HS-27A (cell line): Measurements from ENCODE around the gene SIPA1L3.

Experiments used
- DNase-seq: peaks from one replicate; pipeline ENCODE4 v3.0.0-alpha.2; 2012; ENCODE audit warnings: low read depth, missing footprints

The SIPA1L3 gene

DNA sequence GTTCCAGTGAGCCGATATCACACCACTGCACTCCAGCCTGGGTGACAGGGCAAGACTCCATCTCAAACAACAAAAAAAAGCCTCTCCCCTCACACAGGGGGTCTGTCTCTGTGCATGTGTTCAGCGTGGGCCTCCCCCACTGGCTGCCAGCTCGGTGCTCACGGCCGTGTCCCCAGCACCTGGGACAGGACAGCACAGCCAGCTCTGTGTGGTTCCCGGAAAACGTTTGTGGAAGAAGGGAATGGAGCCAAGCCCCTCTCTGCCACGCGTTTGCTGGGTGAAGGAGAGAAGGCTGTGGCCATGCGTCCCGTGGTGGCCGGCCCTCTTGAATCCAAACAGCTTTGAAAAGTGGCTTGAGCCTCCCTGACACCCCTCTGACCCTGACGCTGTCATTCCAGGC, 284.7 kb downstream of the SIPA1L3 start:
- no peak for DNase-seq

DNA sequence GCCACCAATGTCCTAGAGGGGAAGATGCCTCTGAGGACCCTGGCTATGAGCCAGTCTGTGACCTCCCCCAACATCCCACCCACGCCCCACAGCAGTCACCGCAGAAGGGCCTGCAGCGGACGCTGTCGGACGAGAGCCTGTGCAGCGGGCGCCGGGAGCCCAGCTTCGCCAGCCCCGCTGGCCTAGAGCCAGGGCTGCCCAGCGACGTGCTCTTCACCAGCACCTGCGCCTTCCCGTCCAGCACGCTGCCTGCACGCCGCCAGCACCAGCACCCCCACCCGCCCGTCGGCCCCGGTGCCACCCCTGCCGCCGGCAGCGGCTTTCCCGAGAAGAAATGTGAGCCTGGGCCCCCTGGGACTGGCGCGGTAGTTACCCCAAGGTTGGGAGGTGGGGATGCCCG, 286.4 kb downstream of the SIPA1L3 start:
- no peak for DNase-seq

DNA sequence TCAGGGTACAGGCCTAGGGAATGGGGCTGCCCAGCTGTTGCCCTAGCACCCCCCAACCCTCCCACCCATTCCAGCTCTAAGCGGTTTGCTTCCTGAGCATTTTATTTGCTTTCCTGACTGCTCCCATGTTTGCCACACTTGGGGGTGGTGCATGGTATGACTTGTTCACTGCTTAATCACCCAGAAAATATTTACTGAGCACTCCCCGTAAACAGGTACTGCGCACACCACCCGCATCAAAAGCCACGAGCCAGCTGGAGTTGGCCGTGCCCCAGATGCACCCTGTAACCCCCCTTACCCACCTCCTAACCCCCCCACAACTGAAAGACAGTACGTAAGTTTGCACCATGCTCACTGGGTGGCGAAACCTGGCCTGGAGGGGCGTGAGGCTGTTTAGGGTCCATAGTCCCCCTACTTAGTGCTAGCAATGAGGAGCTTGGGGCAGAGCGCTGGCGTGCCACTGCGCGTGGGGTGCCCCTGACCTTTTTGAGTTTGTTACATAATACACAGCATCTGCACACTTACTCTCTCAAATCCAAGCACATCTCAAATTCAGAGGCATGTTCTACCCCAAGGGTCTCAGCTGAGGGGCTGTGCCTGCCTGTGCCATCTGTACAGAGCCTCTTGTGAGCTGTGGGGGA, 287.2 kb downstream of the SIPA1L3 start:
- no peak for DNase-seq

DNA sequence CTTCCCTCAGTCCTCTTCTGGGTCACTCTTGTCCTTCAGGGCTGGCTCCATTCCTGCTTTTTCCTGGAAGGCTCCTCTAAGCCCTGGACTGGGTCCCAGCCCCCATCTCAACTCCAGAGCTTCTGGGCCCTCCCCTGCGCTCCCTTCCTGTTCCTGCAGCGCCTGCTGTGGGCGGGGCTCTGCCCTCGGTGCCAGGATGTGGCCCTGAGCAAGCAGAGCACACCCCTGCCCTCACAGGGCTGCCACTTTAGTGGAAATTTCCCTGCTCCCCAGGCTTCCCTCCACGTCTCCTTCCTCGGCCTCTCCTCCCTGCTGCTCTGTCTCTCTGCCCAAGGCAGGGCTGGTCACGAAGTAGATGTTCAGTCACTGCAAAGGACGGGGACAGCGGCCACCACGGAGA, 288.2 kb downstream of the SIPA1L3 start:
- DNase-seq, result no peak

DNA sequence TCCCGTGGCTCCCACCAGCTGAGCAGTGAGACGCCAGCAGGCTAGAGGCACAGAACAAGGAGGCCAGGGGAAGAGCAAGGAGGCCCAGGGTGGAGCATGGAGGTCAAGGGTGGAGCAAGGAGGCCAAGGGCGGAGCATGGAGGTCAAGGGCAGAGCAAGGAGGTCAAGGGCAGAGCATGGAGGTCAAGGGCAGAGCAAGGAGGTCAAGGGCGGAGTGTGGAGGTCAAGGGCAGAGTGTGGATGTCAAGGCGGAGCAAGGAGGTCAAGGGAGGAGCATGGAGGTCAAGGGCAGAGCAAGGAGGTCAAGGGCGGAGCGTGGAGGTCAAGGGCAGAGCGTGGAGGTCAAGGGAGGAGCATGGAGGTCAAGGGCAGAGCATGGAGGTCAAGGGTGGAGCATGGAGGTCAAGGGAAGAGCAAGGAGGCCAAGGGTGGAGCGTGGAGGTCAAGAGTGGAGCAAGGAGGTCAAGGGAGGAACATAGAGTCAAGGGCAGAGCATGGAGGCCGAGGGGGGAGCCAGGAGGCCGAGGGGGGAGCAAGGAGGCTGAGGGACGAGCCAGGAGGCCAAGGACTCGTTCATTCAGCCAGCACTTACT, 289.3 kb downstream of the SIPA1L3 start:
- no peak for DNase-seq

DNA sequence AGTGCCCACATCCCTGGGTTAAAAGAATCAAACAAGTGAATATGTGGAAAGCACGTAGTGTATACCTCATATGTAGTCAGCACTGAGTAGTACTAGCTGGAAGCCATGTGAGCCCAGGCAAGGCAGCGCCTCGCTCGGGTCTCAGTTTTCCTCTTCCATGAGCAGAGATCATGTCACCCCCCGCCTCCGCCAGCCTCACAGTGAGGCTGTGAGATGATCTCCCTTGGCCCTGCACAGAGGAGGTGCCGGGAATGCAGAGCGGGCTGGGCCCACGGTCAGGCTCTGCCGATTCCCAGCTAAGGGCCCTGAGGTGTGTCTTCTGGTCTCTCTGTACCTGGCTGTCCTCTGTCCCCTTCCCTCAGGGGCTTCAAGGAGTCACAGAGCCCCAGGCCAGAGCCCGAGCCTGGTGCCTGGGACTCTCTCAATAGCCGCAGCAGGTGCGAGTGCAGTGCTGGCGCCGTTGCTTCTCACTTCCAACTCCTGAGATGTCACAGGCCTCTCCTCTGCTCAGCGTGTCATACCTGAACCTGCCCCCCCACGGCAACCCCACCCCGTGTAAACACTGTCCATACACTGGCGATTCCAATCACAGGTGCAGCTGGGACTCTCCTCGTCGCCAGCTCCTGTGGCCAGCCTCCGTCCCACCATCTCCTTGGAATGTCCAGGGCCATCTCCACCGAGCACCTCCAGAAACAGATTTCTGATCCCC, 290.1 kb downstream of the SIPA1L3 start:
- DNase-seq, result no peak

DNA sequence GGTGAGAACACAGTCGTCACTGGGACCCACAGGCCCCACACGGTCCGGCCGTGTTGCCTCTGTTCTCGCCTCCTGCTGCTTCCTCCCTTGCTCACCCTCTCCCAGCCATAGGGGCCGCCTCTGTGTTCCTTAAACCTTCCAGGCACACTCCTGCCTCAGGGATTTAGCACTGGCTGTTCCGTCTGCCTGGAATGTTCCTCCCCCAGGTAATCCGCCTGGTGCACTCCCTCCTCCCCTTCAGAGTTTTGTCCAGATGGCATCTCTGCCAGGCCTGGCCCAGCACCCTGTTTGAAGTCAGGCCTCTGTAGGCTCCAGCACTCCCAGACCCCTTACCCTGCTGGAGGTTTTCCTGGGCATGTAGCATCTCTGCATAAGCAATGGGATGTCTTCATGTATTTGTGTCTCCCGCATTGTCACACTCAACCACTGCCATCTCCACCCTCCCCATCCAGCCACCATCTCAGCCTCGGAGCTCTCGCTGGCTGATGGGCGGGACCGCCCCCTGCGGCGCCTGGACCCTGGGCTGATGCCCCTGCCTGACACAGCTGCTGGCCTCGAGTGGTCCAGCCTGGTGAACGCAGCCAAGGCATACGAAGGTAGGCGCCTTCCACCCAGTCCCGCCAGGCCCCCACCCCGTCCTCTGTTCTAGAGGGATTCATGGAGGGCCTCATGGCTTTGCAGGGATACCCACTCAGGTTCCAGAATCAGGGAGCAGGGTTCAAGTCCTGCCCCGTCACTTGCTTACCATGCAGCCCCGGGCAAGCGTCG, 291.1 kb downstream of the SIPA1L3 start:
- DNase-seq, result no peak

DNA sequence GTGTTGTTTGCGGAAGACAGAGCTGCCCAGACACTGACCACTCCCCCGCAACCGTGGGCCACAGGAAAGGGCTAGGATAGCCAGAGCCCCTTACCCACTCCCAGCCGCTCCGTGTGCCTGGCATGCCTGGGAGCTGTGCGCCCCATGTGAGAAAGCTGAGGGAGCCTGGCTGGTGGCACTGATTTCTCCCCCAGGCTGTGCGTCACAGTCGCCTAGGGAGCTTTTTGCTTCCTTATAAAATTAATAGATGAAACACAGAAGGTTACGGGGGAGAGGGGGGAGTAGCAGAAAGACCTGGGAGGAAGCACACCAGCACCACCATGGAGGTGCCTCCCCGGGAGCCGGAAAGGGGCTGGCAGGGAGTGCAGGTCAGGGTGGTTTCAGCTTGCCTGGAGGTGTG, 292.3 kb downstream of the SIPA1L3 start:
- no peak for DNase-seq

DNA sequence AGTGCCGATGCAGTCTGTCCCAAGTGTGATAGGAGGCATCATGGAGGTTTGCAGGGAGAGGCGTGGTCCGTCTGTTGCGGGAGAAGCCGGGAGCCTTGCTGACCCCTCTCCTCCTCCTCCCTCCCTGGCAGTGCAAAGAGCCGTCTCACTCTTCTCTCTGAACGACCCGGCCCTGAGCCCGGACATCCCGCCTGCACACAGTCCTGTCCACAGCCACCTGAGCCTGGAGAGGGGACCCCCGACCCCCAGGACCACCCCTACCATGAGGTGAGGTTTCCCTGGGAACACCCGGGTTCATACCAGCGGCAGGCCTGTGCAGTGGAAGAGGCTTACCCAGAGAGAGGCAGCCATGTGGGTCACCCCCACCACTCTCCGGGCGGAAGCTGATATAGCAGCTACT, 294.7 kb downstream of the SIPA1L3 start:
- DNase-seq, result no peak

DNA sequence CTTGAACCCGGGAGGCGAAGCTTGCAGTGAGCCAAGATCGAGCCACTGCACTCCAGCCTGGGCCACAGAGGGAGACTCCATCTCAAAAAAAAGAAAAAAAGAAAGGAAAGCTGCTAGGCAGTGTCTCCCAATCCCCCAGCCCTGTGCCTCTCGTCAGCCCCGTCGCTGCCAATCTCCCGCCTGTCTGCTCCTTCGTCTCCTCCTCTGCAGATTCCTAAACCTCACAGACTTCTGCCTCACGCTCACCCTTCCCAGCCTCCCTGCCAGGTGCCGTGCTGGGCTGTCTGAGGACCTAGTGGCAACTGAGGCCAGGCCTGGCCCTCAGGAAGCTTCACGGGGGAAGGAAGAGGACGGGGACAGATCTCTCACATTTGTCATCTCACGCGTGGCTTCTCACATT, 295.5 kb downstream of the SIPA1L3 start:
- no peak for DNase-seq

DNA sequence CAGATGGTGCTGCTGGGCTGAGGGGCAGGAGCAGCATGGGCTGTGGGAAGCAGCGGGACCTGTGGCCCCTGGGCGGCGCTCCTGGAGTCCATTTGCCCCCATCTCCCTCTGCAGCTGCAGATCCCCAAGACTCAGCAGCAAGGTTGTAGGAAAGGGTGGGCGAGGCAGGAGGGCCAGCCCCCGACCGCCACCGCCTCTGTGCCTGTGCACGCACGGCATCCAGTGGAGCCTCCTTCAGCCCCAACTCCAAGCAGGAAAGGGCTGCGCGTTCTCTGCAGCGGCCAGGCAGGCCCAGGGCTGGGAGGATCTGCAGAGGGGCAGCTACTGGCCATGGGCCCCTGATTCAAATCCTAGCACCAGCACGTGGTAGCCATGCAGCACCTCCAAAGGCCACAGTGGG, 296.2 kb downstream of the SIPA1L3 start:
- DNase-seq, result no peak

DNA sequence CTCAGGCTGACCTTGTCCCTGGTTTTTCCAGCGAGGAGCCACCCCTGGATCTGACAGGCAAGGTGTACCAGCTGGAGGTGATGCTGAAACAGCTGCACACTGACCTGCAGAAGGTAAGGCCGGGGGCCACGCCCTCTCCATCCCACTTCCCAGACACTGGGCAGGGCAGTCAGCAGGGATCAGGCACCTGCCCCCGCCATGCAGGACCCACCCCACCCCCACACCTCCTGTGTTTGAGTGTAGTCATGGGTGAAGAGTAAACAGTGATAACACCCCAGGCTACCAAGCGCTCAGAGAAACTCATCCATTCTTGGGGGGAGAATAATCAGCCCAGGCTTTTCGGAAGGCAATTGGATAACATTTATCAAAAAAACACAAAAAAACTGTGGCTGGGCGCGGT, 297.1 kb downstream of the SIPA1L3 start:
- no peak for DNase-seq

DNA sequence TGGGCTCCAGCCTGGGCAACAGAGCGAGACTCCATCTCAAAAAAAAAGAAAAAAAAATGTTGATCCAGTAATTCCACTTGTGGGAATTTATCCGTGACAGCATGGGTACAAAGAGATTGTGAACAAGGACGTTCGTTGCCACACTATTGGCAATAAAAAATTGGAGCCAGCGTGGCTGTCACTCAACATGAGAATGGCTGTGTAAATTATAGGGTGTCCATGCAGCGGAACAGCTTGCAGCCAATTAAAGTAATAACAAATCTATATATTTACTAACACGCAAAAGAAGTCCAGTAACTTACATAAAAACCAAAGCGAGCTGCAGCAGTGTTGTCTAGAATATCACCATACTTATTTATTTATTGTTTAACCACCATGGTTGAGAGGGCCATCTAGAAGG, 297.7 kb downstream of the SIPA1L3 start:
- DNase-seq, result no peak

DNA sequence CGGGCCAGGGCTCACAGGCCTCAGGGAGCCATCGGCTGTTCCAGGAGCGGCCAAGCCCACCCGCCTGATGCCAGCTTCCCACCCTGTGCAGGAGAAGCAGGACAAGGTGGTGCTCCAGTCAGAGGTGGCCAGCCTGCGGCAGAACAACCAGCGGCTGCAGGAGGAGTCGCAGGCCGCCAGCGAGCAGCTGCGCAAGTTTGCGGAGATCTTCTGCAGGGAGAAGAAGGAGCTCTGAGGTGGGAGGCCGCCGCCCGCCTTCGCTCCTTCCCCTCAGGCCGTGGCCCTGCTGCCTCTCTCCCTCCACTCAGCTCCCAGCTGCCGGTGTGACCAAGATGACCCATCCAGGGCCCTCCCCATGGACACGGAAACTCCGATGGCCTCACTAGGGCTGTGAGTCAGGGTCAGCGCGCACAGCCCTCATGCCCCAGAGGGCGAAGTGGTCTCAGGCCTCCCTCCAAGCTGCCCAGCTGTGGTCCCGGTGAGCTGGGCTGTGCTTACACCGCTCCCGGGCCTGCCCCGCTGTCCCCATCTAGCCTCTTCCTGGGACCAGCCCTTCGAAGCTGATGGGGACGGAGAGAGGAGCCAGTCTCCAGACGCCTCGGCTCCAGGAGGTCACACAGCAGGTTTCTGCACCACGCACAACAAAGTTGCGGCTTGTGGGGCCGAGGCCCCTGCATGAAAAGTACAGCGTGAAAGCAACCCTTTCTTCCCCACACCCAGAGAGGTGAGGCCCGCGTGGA, 299.2 kb downstream of the SIPA1L3 start:
- DNase-seq, result no peak

DNA sequence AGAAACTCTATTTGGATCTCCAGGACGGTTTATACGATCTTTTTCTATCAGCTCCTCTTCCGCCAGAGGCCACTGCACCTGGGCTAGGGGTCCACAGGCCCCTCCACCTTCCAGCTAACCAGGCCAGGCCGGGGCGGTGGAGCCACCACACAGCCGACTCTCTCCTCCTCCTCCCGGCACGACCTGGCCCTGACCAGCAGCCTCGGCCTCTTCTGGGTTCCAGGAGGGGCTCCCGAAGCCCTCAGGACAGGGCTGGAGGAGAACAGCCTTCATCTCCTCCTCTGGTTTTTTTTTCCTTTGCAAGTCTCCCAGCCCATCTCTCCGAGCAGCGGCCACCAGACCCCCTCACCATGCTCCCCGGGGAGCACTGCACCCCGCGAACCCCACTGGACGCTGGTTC, 299.9 kb downstream of the SIPA1L3 start:
- no peak for DNase-seq

DNA sequence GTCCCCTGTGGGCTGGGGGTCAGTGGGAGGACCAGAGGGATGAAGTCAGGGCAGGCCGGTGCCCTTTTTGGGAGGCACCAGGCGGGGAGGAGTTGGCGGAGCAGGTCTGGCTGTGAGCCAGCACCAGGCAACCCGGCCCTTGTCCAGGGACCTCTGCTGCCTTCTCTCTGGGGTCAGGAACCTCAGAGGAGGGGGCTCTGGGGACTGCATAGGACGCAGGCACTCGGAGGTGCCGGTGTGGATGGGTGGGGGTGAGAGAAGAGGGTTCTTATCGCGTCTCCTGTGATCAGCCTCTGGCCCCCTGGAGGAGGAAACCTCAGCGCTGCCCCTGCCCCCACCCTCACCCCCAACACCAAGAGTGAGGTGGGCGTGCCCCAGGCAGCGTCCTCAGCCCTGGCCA, 300.5 kb downstream of the SIPA1L3 start:
- DNase-seq, result no peak

DNA sequence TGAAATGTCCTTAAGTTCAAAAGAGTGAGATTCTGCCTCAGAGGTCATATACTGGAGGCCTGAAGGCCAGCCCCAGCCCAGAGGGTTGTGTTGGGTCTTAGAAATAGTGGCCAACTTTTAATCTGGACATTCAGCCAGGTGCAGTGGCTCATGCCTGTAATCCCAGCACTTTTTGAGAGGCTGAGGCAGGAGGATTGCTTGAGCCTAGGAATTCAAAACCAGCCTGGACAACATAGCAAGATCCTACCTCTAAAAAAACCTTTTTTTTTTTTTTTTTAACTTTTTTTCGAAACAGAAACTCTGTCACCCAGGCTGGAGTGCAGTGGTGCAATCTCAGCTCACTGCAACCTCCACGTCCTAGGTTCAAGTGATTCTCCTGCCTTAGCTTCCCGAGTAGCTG, 301.6 kb downstream of the SIPA1L3 start:
- DNase-seq, result no peak

DNA sequence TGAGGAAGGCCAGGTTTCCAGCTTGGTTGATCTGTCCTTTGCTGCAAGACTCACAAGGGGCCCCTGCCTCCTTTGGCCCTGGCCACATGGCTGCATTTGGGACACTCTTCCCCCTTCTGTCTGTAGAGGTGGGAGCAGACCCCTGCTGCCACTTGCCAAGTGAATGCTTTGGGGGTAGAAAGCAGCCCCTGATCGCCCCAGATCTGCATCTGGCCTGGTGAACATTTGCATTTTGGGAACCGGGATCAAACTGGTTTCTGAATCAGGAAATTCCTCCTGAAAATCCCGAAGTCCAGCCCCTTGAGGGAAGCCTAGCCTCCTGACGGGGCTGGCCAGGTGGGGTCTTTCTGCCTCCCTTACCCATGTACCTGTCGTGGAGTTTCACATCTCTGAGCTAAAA, 302.1 kb downstream of the SIPA1L3 start:
- no peak for DNase-seq

DNA sequence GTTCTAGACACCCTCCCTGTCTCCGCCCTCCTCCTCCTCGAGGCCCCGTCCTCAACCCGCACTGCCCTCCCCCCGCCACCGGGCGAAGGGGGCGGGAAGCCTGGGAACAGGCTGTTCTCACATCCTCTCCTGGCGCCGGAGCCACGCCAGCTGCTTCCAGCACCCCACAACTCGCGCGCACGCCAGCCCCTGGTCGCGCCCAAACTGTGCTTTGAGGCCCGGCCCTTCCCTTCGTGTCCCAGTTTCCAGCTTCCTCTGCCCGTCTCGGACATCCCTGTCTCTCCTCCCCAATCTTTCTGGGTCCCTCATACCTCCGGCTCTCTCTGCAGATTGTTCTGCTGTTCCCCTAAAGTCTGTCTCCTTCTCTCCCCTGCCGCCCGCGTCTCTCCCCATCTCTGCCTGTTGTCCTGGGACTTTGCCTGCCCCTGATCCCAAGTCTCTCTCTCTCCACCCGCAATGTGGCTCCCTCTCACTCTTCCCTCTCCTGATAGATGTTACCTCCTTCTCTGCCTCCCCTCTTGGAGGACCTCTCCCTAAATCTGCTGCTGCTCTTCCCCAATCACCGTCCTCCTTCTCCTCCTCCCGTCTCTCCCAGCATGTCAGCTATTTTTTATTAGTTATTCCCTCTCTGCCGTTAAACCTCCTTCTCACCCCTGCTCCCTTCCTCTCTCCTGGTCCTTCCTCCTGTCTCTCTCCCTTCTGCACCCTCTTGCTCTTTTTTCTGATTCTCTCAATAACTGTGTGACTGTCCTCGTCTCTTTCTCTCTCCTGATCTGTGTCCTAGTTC, 302.9 kb downstream of the SIPA1L3 start:
- DNase-seq, result no peak

DNA sequence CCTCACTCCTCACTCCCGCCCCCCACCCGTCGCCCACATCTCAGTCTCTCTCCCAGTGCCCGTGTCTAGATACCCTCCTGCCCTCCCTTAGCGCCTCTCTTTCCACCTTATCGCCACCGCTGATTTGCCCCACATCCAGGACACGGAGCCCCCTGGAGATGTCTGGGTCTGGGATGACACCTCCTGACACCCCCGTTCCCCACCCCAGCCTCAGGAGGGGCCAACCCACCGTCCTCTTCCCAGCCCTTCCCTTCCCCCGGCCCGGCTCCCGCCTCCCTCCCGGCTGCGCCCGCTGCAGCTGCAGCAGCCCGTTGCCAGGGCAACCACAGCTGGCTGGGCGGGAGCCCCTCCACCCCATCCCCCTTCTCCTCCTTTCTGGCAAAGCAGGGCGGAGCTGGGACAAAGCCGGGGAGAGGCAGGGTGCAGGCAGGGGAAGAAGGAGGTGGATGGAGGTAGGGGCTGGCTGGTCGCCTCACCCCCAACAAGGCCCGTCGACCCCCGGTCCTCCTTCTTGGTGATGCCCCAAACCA, 303.5 kb downstream of the SIPA1L3 start:
- DNase-seq, result no peak

DNA sequence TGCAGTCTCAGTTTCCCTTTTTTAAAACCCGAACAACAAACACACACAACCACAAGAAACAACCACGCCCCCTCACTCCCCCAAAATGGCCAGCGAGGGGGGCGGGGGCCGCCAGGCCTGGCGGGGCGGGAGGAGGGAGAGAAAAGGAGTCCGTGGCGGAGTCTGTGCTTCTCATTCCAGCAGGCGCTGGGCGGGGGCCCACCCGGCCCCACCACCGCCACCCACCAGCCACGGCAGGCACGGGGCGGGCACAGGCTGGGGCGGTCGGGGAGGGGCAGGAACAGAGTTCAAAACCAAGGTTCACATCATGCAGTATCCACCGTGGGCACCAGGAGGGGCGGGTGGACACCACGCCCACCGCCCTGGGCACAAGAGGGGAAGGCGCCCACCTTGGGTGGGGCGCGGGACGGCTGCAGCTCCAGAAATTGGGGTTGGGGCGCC, 304.2 kb downstream of the SIPA1L3 start:
- DNase-seq, result no peak
